GM10266 (cell line): ENCODE results near the gene BSND.

Source experiments
- DNase-seq: peaks from one replicate; pipeline ENCODE4 v3.0.0; 2012; ENCODE audit errors: extremely low spot score
- TF ChIP-seq, protein P1 (sequence below): IDR thresholded peaks from 2 replicates; pipeline ENCODE4 v1.5.1; 2012; ENCODE audit warnings: mild to moderate bottlenecking, low read depth; ENCODE audit not compliant: control insufficient read depth, insufficient read depth; ENCODE audit errors: missing control alignments

Gene BSND

DNA sequence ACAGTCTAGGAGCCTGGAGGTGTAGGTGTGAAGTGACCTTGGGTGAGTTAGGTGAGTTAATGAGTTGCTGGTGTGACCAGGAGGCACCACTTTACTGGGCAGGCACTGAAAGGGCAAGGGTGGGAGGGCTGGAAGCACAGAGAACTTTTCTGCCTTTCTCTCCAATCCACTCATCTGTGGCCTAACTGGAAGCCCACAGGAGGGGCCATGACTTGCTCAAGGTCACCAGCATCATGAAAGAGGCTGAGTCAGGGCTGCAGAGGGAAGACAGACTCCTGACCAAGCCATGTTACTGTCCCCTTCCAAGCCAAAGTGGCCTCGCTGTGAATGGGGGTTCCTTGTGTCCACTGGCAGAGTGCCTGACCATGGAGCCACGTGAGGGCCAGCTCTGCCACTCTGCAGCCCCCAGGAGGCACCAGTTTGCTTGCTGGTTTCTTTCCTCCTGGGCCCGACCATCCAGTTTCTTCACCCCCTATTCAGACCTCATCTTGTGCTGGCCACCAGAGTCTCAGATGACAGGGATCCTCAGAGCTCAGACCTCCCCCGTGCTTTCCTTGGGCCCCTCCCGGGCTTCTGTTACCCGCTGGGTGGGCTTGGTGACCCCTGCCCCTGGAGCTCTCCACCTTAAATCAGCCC, 4.3 kb upstream of the BSND start:
- TF ChIP-seq, protein P1, sequence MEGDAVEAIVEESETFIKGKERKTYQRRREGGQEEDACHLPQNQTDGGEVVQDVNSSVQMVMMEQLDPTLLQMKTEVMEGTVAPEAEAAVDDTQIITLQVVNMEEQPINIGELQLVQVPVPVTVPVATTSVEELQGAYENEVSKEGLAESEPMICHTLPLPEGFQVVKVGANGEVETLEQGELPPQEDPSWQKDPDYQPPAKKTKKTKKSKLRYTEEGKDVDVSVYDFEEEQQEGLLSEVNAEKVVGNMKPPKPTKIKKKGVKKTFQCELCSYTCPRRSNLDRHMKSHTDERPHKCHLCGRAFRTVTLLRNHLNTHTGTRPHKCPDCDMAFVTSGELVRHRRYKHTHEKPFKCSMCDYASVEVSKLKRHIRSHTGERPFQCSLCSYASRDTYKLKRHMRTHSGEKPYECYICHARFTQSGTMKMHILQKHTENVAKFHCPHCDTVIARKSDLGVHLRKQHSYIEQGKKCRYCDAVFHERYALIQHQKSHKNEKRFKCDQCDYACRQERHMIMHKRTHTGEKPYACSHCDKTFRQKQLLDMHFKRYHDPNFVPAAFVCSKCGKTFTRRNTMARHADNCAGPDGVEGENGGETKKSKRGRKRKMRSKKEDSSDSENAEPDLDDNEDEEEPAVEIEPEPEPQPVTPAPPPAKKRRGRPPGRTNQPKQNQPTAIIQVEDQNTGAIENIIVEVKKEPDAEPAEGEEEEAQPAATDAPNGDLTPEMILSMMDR: no peak
- no peak for DNase-seq

- DNase-seq: no peak
Measured at GRCh38 chr1:54995013-54995760, 3.5 kb upstream of the BSND start.

DNA sequence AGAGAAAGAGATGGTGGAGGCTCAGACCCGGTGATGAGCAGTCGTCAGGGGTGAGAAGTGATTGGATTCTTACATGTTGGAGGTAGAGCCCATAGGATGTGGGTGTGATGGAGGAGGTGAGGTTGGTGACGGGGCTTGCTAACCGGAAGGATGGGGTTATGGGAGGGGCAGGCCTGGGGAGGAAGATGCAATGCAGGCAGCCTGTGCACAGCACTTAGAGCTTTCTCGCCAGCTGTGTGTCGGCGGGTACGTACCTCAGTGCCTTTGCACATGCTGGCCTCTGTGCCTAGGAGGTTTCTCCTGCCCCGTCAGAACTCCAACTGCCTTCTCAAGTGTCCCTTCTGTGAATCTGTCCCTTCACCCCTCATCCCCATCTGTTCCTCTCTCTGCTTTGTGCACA, 2.9 kb upstream of the BSND start:
- no peak for DNase-seq
- TF ChIP-seq, protein P1: no peak

More at GRCh38 chr1:54995013-54995760, 3.5 kb upstream of the BSND start:
- TF ChIP-seq, protein P1: no peak

- peak; percentile 94 for DNase-seq
- TF ChIP-seq, protein P1: peak; percentile 82
Measured at GRCh38 chr1:54996359-54996868, 2.3 kb upstream of the BSND start.

DNA sequence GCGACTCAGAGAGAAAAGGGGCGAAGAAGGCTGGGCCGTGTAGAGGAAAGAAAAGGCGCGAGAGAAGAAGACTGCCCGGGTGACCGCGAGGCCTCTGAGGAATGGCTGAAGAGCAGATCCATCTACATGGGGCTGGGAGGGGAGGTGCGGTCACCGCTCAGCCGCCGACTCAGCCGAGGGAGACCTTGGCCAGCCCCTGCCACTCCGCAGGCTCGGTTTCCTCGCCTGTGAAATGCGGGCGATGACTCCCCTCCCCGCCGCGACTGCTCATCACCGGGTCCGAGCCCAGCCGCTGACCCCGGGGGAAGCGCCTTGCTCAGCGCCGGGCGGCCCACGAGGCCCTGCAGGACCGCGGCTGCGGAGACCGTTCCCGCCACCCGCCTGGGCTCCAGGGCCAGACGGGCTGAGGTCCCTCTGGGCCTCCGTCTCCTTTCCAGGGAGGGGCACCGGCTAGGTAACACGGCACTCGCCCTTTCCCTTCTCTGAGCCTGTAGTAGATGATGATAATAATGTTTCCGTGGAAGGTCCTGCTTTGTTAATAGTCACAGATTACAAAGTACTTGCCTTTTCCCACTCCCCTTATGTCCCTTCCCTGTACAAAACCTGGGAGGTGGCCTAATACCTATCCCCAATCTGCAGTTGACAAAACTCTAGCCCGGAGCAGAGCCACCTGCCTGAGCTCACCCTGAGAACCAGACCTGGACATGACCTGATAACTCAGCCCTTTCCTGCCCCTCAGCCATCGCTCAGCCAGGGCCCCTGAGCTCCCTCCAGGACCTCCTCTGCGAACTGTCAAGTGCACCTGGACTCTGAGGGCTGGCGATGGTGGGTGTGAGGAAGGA, 1.6 kb upstream of the BSND start:
- TF ChIP-seq, protein P1: no peak
- no peak for DNase-seq

DNA sequence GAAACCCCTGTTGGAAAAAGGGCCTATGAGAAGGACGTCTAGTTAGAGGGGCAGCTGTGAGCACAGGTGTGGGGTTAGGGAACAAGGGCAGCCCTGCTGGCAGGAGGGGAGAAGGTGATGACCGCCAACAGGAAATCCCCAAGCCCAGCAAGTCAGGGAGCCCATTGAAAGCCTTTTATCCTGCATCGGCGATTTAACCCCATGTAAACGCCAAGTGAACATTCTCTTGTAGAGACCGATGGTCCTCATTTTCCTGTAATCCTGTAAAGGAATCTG, 1.1 kb upstream of the BSND start:
- DNase-seq: no peak
- TF ChIP-seq, protein P1: no peak

DNA sequence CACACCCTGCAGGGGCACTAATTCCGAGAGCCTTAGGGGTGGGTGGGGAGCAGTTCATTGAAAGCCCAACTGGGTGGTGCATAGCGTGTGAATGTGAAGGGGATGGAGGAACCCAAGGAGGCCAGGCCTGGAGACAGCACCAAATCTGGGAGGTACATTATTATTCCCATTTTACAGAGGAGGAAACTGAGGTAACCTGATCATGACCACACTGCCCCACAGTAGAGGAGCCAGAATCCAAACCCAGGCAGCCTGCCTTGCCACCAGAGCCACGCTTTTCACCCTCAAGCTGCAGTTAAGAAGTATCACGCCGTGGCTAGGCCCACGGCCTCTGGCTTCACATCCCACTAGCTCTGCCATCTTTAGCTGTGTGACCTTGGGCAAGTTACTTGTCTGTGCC, 633 bp upstream of the BSND start:
- DNase-seq: no peak
- TF ChIP-seq, protein P1: no peak
